ENCODE data around the gene LRRC52.

LRRC52 gene

GRCh38 chr1:165497069-165498013 is 46.5 kb upstream of the LRRC52 start:
- no peak overlapping the region for H3K9ac ChIP-seq (ENCODE audit: low read length)
- no peaks in the 10 kb centered on the region for H3K27me3 ChIP-seq (ENCODE audit: insufficient read depth, low read length)
- H4K12ac ChIP-seq (ENCODE audit: low read depth, low read length): no peak overlapping the region
- H3K79me1 ChIP-seq (ENCODE audit: low read length): no peaks in the 10 kb centered on the region
- no peak overlapping the region for H4K8ac ChIP-seq (ENCODE audit: low read depth, low read length)
- WGBS (ENCODE audit: extremely low coverage, insufficient coverage, insufficient read length): no CpG with 5 or more reads among the region's 12 CpGs
- no peak overlapping the region for H2AK5ac ChIP-seq (ENCODE audit: low read length)
- H2BK12ac ChIP-seq (ENCODE audit: low read length): no peak overlapping the region
- no peak overlapping the region for H2BK5ac ChIP-seq (ENCODE audit: low read depth, low read length, poor library complexity)
- H3K4me2 ChIP-seq (ENCODE audit: low read length): no peak overlapping the region
- DNase-seq: peak; percentile 38 to 63
- no peak overlapping the region for H3K4me3 ChIP-seq (ENCODE audit: low read depth, low read length)
- H3K9me3 ChIP-seq (ENCODE audit: insufficient read depth, low read depth, low read length): no peaks in the 10 kb centered on the region
- H4K91ac ChIP-seq (ENCODE audit: low read depth, low read length): no peak overlapping the region
- no peak overlapping the region for H2AFZ ChIP-seq (ENCODE audit: insufficient read depth, low read length, poor library complexity)
- H2BK120ac ChIP-seq (ENCODE audit: insufficient read depth, low read length, poor library complexity): no peak overlapping the region
- no peak overlapping the region for H3K18ac ChIP-seq (ENCODE audit: low read length)
- H3K36me3 ChIP-seq (ENCODE audit: control insufficient read depth in 1 of 2, insufficient read depth in 2 of 2, low read length in 2 of 2): no peaks in the 10 kb centered on the region
- no peaks in the 10 kb centered on the region for H3K79me2 ChIP-seq (ENCODE audit: control insufficient read depth, insufficient read depth, low read length, poor library complexity)
- no peak overlapping the region for H3K23ac ChIP-seq (ENCODE audit: low read length)
- H3K14ac ChIP-seq (ENCODE audit: low read length): no peak overlapping the region
- no peaks in the 10 kb centered on the region for H3K4me1 ChIP-seq (ENCODE audit: control insufficient read depth in 1 of 2, insufficient read depth in 2 of 2, low read length in 2 of 2)
- H3K27ac ChIP-seq (ENCODE audit: low read depth, low read length): no peak overlapping the region
- no peak overlapping the region for H3K4ac ChIP-seq (ENCODE audit: low read depth, low read length)

- DNase-seq: peak in 1 of 2 donors; percentile 44
- no peak overlapping the region for H4K91ac ChIP-seq (ENCODE audit: low read depth, low read length)
- no peak overlapping the region for H3K9ac ChIP-seq (ENCODE audit: low read length)
- H3K4me2 ChIP-seq (ENCODE audit: low read length): no peak overlapping the region
- no peaks in the 10 kb centered on the region for H3K79me2 ChIP-seq (ENCODE audit: control insufficient read depth, insufficient read depth, low read length, poor library complexity)
- no peak overlapping the region for H2BK5ac ChIP-seq (ENCODE audit: low read depth, low read length, poor library complexity)
- no peak overlapping the region for H3K4ac ChIP-seq (ENCODE audit: low read depth, low read length)
- no CpG with 5 or more reads among the region's 7 CpGs for WGBS (ENCODE audit: extremely low coverage, insufficient coverage, insufficient read length)
- H3K27ac ChIP-seq (ENCODE audit: low read depth, low read length): no peak overlapping the region
- H2BK12ac ChIP-seq (ENCODE audit: low read length): no peak overlapping the region
- no peaks in the 10 kb centered on the region for H3K27me3 ChIP-seq (ENCODE audit: insufficient read depth, low read length)
- no peak overlapping the region for H2AFZ ChIP-seq (ENCODE audit: insufficient read depth, low read length, poor library complexity)
- no peaks in the 10 kb centered on the region for H3K4me1 ChIP-seq (ENCODE audit: control insufficient read depth in 1 of 2, insufficient read depth in 2 of 2, low read length in 2 of 2)
- H3K9me3 ChIP-seq (ENCODE audit: insufficient read depth, low read depth, low read length): no peaks in the 10 kb centered on the region
- no peak overlapping the region for H4K8ac ChIP-seq (ENCODE audit: low read depth, low read length)
- H2BK120ac ChIP-seq (ENCODE audit: insufficient read depth, low read length, poor library complexity): no peak overlapping the region
- no peak overlapping the region for H3K23ac ChIP-seq (ENCODE audit: low read length)
- H3K18ac ChIP-seq (ENCODE audit: low read length): no peak overlapping the region
- H3K14ac ChIP-seq (ENCODE audit: low read length): no peak overlapping the region
- H4K12ac ChIP-seq (ENCODE audit: low read depth, low read length): no peak overlapping the region
- H3K4me3 ChIP-seq (ENCODE audit: low read depth, low read length): no peak overlapping the region
- peaks cover 0 to 2% of the 10 kb centered on the region in 2 experiments for H3K36me3 ChIP-seq (ENCODE audit: control insufficient read depth in 1 of 2, insufficient read depth in 2 of 2, low read length in 2 of 2)
- H3K79me1 ChIP-seq (ENCODE audit: low read length): no peaks in the 10 kb centered on the region
- no peak overlapping the region for H2AK5ac ChIP-seq (ENCODE audit: low read length)
These were observed 42.4 kb upstream of the LRRC52 start for GRCh38 chr1:165501330-165501969.

GRCh38 chr1:165501970-165502348 is 41.8 kb upstream of the LRRC52 start:
- no peak overlapping the region for H3K4me2 ChIP-seq (ENCODE audit: low read length)
- peaks cover 0 to 2% of the 10 kb centered on the region in 2 experiments for H3K36me3 ChIP-seq (ENCODE audit: control insufficient read depth in 1 of 2, insufficient read depth in 2 of 2, low read length in 2 of 2)
- no peak overlapping the region for H3K9ac ChIP-seq (ENCODE audit: low read length)
- no peak overlapping the region for H3K27ac ChIP-seq (ENCODE audit: low read depth, low read length)
- H3K14ac ChIP-seq (ENCODE audit: low read length): no peak overlapping the region
- H3K79me1 ChIP-seq (ENCODE audit: low read length): no peaks in the 10 kb centered on the region
- H2BK12ac ChIP-seq (ENCODE audit: low read length): no peak overlapping the region
- H4K12ac ChIP-seq (ENCODE audit: low read depth, low read length): no peak overlapping the region
- H4K8ac ChIP-seq (ENCODE audit: low read depth, low read length): no peak overlapping the region
- H3K18ac ChIP-seq (ENCODE audit: low read length): no peak overlapping the region
- no peak overlapping the region for H2BK120ac ChIP-seq (ENCODE audit: insufficient read depth, low read length, poor library complexity)
- H2AK5ac ChIP-seq (ENCODE audit: low read length): no peak overlapping the region
- H3K27me3 ChIP-seq (ENCODE audit: insufficient read depth, low read length): no peaks in the 10 kb centered on the region
- H3K4me1 ChIP-seq (ENCODE audit: control insufficient read depth in 1 of 2, insufficient read depth in 2 of 2, low read length in 2 of 2): no peaks in the 10 kb centered on the region
- H3K79me2 ChIP-seq (ENCODE audit: control insufficient read depth, insufficient read depth, low read length, poor library complexity): no peaks in the 10 kb centered on the region
- H2AFZ ChIP-seq (ENCODE audit: insufficient read depth, low read length, poor library complexity): no peak overlapping the region
- no peaks in the 10 kb centered on the region for H3K9me3 ChIP-seq (ENCODE audit: insufficient read depth, low read depth, low read length)
- H4K91ac ChIP-seq (ENCODE audit: low read depth, low read length): no peak overlapping the region
- H2BK5ac ChIP-seq (ENCODE audit: low read depth, low read length, poor library complexity): no peak overlapping the region
- H3K4ac ChIP-seq (ENCODE audit: low read depth, low read length): no peak overlapping the region
- WGBS (ENCODE audit: extremely low coverage, insufficient coverage, insufficient read length): no CpG with 5 or more reads among the region's 3 CpGs
- no peak overlapping the region for H3K23ac ChIP-seq (ENCODE audit: low read length)
- no peak for DNase-seq
- no peak overlapping the region for H3K4me3 ChIP-seq (ENCODE audit: low read depth, low read length)

- DNase-seq: no peak
- H3K27me3 ChIP-seq (ENCODE audit: insufficient read depth, low read length): no peaks in the 10 kb centered on the region
- H2BK12ac ChIP-seq (ENCODE audit: low read length): no peak overlapping the region
- peaks cover 0 to 2% of the 10 kb centered on the region in 2 experiments for H3K36me3 ChIP-seq (ENCODE audit: control insufficient read depth in 1 of 2, insufficient read depth in 2 of 2, low read length in 2 of 2)
- no peak overlapping the region for H2BK5ac ChIP-seq (ENCODE audit: low read depth, low read length, poor library complexity)
- H4K8ac ChIP-seq (ENCODE audit: low read depth, low read length): no peak overlapping the region
- H2AK5ac ChIP-seq (ENCODE audit: low read length): no peak overlapping the region
- H3K4me1 ChIP-seq (ENCODE audit: control insufficient read depth in 1 of 2, insufficient read depth in 2 of 2, low read length in 2 of 2): no peaks in the 10 kb centered on the region
- no peak overlapping the region for H3K4ac ChIP-seq (ENCODE audit: low read depth, low read length)
- no peak overlapping the region for H4K12ac ChIP-seq (ENCODE audit: low read depth, low read length)
- no peak overlapping the region for H2AFZ ChIP-seq (ENCODE audit: insufficient read depth, low read length, poor library complexity)
- H3K27ac ChIP-seq (ENCODE audit: low read depth, low read length): no peak overlapping the region
- H3K79me2 ChIP-seq (ENCODE audit: control insufficient read depth, insufficient read depth, low read length, poor library complexity): no peaks in the 10 kb centered on the region
- no peak overlapping the region for H3K4me3 ChIP-seq (ENCODE audit: low read depth, low read length)
- H2BK120ac ChIP-seq (ENCODE audit: insufficient read depth, low read length, poor library complexity): no peak overlapping the region
- no peak overlapping the region for H4K91ac ChIP-seq (ENCODE audit: low read depth, low read length)
- no peaks in the 10 kb centered on the region for H3K79me1 ChIP-seq (ENCODE audit: low read length)
- no peak overlapping the region for H3K9ac ChIP-seq (ENCODE audit: low read length)
- H3K23ac ChIP-seq (ENCODE audit: low read length): no peak overlapping the region
- H3K9me3 ChIP-seq (ENCODE audit: insufficient read depth, low read depth, low read length): no peaks in the 10 kb centered on the region
- H3K18ac ChIP-seq (ENCODE audit: low read length): no peak overlapping the region
- H3K4me2 ChIP-seq (ENCODE audit: low read length): no peak overlapping the region
- H3K14ac ChIP-seq (ENCODE audit: low read length): no peak overlapping the region
These were observed 36.2 kb upstream of the LRRC52 start for GRCh38 chr1:165507570-165507969.
